Liver (tissue), 9 donors: ENCODE data around the gene PDCD10. TPM values are rescaled to one million over a fixed set of nuclear protein-coding genes. Genes with fewer than 3 reads are reported as not detected.

Source experiments
- DNase-seq: peaks from one replicate; pipeline ENCODE4 v3.0.0-alpha.2; 2017; ENCODE audit warnings: low spot score
- H3K27ac ChIP-seq, 2 donors: one replicate each; pipeline ENCODE4 v1.7.0; 2013; ENCODE audit warnings: inconsistent platforms in 2 of 2, low read length in 2 of 2, control low read depth in 1 of 2, low read depth in 1 of 2, mild to moderate bottlenecking in 1 of 2
- H3K27me3 ChIP-seq, 4 donors: one replicate each; pipeline versions ENCODE4 v1.6.1 to v1.7.0; 2013; ENCODE audit warnings: low read length in 3 of 4, inconsistent platforms in 1 of 4, mild to moderate bottlenecking in 1 of 4, moderate library complexity in 1 of 4; ENCODE audit not compliant: control insufficient read depth in 4 of 4, insufficient read depth in 4 of 4
- H3K36me3 ChIP-seq, 4 donors: one replicate each; pipeline versions ENCODE4 v1.6.1 to v1.7.0; 2013; ENCODE audit warnings: low read length in 3 of 4, mild to moderate bottlenecking in 3 of 4, low read depth in 1 of 4, moderate library complexity in 1 of 4; ENCODE audit not compliant: control insufficient read depth in 4 of 4, insufficient read depth in 3 of 4
- H3K4me1 ChIP-seq, 4 donors: one replicate each; pipeline versions ENCODE4 v1.6.1 to v1.7.0; 2013; ENCODE audit warnings: low read length in 3 of 4, mild to moderate bottlenecking in 3 of 4, moderate library complexity in 1 of 4; ENCODE audit not compliant: control insufficient read depth in 4 of 4, insufficient read depth in 4 of 4
- H3K4me3 ChIP-seq, 3 donors: one replicate each; pipeline versions ENCODE4 v1.6.1 to v1.7.0; 2013; ENCODE audit warnings: low read length in 3 of 3, control low read depth in 1 of 3, low read depth in 1 of 3, mild to moderate bottlenecking in 1 of 3
- H3K9ac ChIP-seq, 2 donors: one replicate each; pipeline ENCODE4 v1.7.0; 2013; ENCODE audit warnings: low read length in 2 of 2, mild to moderate bottlenecking in 2 of 2, moderate library complexity in 2 of 2, control low read depth in 1 of 2, low read depth in 1 of 2
- H3K9me3 ChIP-seq, 4 donors: one replicate each; pipeline versions ENCODE4 v1.6.1 to v1.7.0; 2013; ENCODE audit warnings: low read length in 3 of 4; ENCODE audit not compliant: control insufficient read depth in 4 of 4
- EGR1 ChIP-seq, 2 donors: IDR thresholded peaks; 2 replicates each; pipeline ENCODE4 v1.6.1; 2016 to 2018; ENCODE audit warnings: antibody characterized with exemption in 2 of 2, low read depth in 2 of 2
- FOXA1 ChIP-seq: IDR thresholded peaks from 2 replicates; pipeline ENCODE4 v1.6.1; 2016; ENCODE audit warnings: antibody characterized with exemption
- FOXA2 ChIP-seq: IDR thresholded peaks from 2 replicates; pipeline ENCODE4 v1.6.1; 2016; ENCODE audit warnings: antibody characterized with exemption
- GABPA ChIP-seq, 2 donors: IDR thresholded peaks in 1 of 2; conservative IDR thresholded peaks in 1 of 2; 2 replicates each; pipeline ENCODE4 v1.6.1; 2016; ENCODE audit warnings: antibody characterized with exemption in 2 of 2, mild to moderate bottlenecking in 1 of 2, moderate library complexity in 1 of 2
- HNF4A ChIP-seq, 2 donors: conservative IDR thresholded peaks; 2 replicates each; pipeline ENCODE4 v1.6.1; 2016; ENCODE audit warnings: antibody characterized with exemption in 2 of 2, mild to moderate bottlenecking in 2 of 2
- JUND ChIP-seq, 2 donors: IDR thresholded peaks; 2 replicates each; pipeline ENCODE4 v1.6.1; 2016; ENCODE audit warnings: antibody characterized with exemption in 2 of 2
- NR2F2 ChIP-seq: IDR thresholded peaks from 2 replicates; pipeline ENCODE4 v1.6.1; 2016; ENCODE audit warnings: antibody characterized with exemption
- RAD21 ChIP-seq, 2 donors: IDR thresholded peaks; 2 replicates each; pipeline ENCODE4 v1.6.1; 2016; ENCODE audit warnings: antibody characterized with exemption in 2 of 2, mild to moderate bottlenecking in 2 of 2
- RXRA ChIP-seq, 2 donors: IDR thresholded peaks; 2 replicates each; pipeline ENCODE4 v1.6.1; 2017 to 2018; ENCODE audit warnings: antibody characterized with exemption in 2 of 2, mild to moderate bottlenecking in 1 of 2
- SP1 ChIP-seq: IDR thresholded peaks from 2 replicates; pipeline ENCODE4 v1.6.1; 2018; ENCODE audit warnings: antibody characterized with exemption, mild to moderate bottlenecking
- TAF1 ChIP-seq: conservative IDR thresholded peaks from 2 replicates; pipeline ENCODE4 v1.6.1; 2016; ENCODE audit warnings: antibody characterized with exemption, mild to moderate bottlenecking
- WGBS: extraction: QIAGEN DNeasy Blood & Tissue Kit; methylation state at CpG from one replicate; pipeline ENCODE4 v1.1.7; 2013; 5-methylcytosine and 5-hydroxymethylcytosine counted together
- polyA plus RNA-seq, 2 donors: library from polyadenylated mRNA; stranded (reverse) in 1 of 2; unstranded in 1 of 2; fragments of 200-250 nt in 1 of 2; fragments of >200 nt in 1 of 2; fragmentation: Nextera tagmentation in 1 of 2; extraction: Ambion mirVana in 1 of 2; gene quantifications; one replicate each; pipeline versions ENCODE4 v1.2.1 to v1.2.3, GENCODE V29; 2013 to 2015
- total RNA-seq, 2 donors: library from RNA; depleted of rRNA; stranded (reverse); fragments of >200 nt; gene quantifications; one replicate each; pipeline ENCODE4 v1.2.3, GENCODE V29; 2014
- TF ChIP-seq, protein P1 (sequence below): IDR thresholded peaks from 2 replicates; pipeline ENCODE4 v1.6.1; 2016; ENCODE audit warnings: antibody characterized with exemption
- TF ChIP-seq, protein P2 (sequence below): fragments of 150-350 bp; IDR thresholded peaks from 2 replicates; pipeline ENCODE4 v1.5.1; 2017; ENCODE audit warnings: improper control_type of control experiment, low read depth, low read length; ENCODE audit not compliant: missing input control
- TF ChIP-seq, protein P3 (sequence below): IDR thresholded peaks from 2 replicates; pipeline ENCODE4 v1.6.1; 2016; ENCODE audit warnings: antibody characterized with exemption
- TF ChIP-seq, protein P4 (sequence below): IDR thresholded peaks from 2 replicates; pipeline ENCODE4 v1.6.1; 2016; ENCODE audit warnings: antibody characterized with exemption, mild to moderate bottlenecking
- TF ChIP-seq, protein P5 (sequence below): IDR thresholded peaks from 2 replicates; pipeline ENCODE4 v1.6.1; 2016; ENCODE audit warnings: antibody characterized with exemption
- donor health status: healthy.
- donor health status: healthy.
- donor health status: healthy.
- donor health status: healthy.
- donor health status: healthy.

PDCD10 gene
- total and polyA plus RNA-seq, 4 donors, result 17.5 to 84.0 (median 22.5) TPM

DNA sequence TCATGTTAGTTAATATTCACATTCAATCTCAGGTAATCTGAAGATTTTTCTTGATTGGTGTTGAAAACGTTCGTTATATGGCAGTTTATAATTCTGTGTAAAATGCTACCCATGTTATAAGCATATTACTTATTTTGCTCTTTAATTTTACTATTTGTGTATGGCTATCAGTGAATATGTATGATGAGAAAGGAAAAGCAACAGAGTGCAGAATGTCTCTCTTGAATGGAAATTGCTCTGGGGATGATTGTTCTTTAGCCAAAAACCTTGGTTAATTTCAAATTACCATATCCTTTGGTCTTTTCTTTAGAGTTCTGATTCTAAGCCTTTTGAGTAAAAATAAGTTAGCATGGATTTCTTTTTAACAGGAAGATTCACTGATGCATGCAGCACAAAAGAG, 3.3 kb upstream of the PDCD10 start:
- 92% methylated on average over 2 of the region's 2 CpGs for WGBS

DNA sequence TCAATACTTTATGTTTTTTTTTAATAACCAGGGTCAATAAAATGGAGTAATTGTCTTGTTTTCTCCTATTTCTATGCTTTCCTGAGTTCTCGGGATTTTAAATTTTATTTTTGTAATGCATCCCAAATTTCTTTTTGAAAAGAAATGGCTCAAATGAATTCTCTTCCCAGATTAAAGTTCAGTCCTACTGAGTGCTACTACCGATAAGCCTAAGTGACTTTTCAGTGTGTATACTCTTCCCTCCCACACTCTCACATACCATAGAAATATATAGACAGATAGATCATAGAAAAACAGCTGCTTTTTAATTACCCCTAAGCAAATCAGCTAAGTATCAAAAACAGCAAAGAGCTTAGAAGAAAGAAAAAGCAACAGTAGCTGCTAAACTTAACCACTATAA, 2.3 kb upstream of the PDCD10 start:
- DNase-seq, result no peak
- Histone ChIP-seq H3K27ac (no peak overlapping the region), H3K4me3 (no peak overlapping the region), H3K4me1 (peaks cover 5 to 28% (median 22%) of the 10 kb centered on the region in 4 donors), H3K9me3 (no peaks in the 10 kb centered on the region), H3K9ac (no peak overlapping the region), H3K27me3 (no peaks in the 10 kb centered on the region), H3K36me3 (no peaks in the 10 kb centered on the region)
- TF ChIP-seq HNF4A (conservative IDR thresholded peaks at IDR 0.05) (no peak), JUND (IDR thresholded peaks at IDR 0.05) (no peak), RXRA (IDR thresholded peaks at IDR 0.05) (no peak), SP1 (no peak), RAD21 (IDR thresholded peaks at IDR 0.05) (no peak), FOXA2 (no peak), EGR1 (IDR thresholded peaks at IDR 0.05; ENCODE audit: low read depth in 2 of 2) (no peak), NR2F2 (no peak), GABPA (IDR thresholded peaks at IDR 0.05 in 1 of 2, conservative IDR thresholded peaks at IDR 0.05 in 1 of 2) (no peak), FOXA1 (no peak), TAF1 (no peak)
- TF ChIP-seq, protein P1, sequence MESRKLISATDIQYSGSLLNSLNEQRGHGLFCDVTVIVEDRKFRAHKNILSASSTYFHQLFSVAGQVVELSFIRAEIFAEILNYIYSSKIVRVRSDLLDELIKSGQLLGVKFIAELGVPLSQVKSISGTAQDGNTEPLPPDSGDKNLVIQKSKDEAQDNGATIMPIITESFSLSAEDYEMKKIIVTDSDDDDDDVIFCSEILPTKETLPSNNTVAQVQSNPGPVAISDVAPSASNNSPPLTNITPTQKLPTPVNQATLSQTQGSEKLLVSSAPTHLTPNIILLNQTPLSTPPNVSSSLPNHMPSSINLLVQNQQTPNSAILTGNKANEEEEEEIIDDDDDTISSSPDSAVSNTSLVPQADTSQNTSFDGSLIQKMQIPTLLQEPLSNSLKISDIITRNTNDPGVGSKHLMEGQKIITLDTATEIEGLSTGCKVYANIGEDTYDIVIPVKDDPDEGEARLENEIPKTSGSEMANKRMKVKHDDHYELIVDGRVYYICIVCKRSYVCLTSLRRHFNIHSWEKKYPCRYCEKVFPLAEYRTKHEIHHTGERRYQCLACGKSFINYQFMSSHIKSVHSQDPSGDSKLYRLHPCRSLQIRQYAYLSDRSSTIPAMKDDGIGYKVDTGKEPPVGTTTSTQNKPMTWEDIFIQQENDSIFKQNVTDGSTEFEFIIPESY, result no peak
- TF ChIP-seq, protein P2, sequence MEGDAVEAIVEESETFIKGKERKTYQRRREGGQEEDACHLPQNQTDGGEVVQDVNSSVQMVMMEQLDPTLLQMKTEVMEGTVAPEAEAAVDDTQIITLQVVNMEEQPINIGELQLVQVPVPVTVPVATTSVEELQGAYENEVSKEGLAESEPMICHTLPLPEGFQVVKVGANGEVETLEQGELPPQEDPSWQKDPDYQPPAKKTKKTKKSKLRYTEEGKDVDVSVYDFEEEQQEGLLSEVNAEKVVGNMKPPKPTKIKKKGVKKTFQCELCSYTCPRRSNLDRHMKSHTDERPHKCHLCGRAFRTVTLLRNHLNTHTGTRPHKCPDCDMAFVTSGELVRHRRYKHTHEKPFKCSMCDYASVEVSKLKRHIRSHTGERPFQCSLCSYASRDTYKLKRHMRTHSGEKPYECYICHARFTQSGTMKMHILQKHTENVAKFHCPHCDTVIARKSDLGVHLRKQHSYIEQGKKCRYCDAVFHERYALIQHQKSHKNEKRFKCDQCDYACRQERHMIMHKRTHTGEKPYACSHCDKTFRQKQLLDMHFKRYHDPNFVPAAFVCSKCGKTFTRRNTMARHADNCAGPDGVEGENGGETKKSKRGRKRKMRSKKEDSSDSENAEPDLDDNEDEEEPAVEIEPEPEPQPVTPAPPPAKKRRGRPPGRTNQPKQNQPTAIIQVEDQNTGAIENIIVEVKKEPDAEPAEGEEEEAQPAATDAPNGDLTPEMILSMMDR, result no peak
- TF ChIP-seq, protein P3, sequence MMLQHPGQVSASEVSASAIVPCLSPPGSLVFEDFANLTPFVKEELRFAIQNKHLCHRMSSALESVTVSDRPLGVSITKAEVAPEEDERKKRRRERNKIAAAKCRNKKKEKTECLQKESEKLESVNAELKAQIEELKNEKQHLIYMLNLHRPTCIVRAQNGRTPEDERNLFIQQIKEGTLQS, result no peak
- TF ChIP-seq, protein P4, sequence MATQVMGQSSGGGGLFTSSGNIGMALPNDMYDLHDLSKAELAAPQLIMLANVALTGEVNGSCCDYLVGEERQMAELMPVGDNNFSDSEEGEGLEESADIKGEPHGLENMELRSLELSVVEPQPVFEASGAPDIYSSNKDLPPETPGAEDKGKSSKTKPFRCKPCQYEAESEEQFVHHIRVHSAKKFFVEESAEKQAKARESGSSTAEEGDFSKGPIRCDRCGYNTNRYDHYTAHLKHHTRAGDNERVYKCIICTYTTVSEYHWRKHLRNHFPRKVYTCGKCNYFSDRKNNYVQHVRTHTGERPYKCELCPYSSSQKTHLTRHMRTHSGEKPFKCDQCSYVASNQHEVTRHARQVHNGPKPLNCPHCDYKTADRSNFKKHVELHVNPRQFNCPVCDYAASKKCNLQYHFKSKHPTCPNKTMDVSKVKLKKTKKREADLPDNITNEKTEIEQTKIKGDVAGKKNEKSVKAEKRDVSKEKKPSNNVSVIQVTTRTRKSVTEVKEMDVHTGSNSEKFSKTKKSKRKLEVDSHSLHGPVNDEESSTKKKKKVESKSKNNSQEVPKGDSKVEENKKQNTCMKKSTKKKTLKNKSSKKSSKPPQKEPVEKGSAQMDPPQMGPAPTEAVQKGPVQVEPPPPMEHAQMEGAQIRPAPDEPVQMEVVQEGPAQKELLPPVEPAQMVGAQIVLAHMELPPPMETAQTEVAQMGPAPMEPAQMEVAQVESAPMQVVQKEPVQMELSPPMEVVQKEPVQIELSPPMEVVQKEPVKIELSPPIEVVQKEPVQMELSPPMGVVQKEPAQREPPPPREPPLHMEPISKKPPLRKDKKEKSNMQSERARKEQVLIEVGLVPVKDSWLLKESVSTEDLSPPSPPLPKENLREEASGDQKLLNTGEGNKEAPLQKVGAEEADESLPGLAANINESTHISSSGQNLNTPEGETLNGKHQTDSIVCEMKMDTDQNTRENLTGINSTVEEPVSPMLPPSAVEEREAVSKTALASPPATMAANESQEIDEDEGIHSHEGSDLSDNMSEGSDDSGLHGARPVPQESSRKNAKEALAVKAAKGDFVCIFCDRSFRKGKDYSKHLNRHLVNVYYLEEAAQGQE, result no peak
- TF ChIP-seq, protein P5, sequence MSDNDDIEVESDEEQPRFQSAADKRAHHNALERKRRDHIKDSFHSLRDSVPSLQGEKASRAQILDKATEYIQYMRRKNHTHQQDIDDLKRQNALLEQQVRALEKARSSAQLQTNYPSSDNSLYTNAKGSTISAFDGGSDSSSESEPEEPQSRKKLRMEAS, result no peak
- 85% methylated on average over 2 of the region's 2 CpGs for WGBS

More for the DNA sequence above, 3.3 kb upstream of the PDCD10 start:
- H3K36me3 ChIP-seq, result no peaks in the 10 kb centered on the region
- H3K4me3 ChIP-seq, result no peak overlapping the region
- no peak overlapping the region for H3K27ac ChIP-seq
- H3K4me1 ChIP-seq, result peaks cover 3 to 25% (median 20%) of the 10 kb centered on the region in 4 donors
- H3K9ac ChIP-seq, result no peak overlapping the region
- TF ChIP-seq GABPA (IDR thresholded peaks at IDR 0.05 in 1 of 2, conservative IDR thresholded peaks at IDR 0.05 in 1 of 2) (no peak), EGR1 (IDR thresholded peaks at IDR 0.05; ENCODE audit: low read depth in 2 of 2) (no peak)
- TF ChIP-seq, protein P3, result no peak
- no peaks in the 10 kb centered on the region for H3K27me3 ChIP-seq
- H3K9me3 ChIP-seq, result no peaks in the 10 kb centered on the region
- no peak for DNase-seq
